Measurements from ENCODE around the gene INPPL1. TPM values are rescaled to one million over a fixed set of nuclear protein-coding genes. Genes with fewer than 3 reads are reported as not detected.

The INPPL1 gene
- total RNA-seq, 4 donors from 2014 or later: 31.0 to 102 (median 63.1) TPM

DNA sequence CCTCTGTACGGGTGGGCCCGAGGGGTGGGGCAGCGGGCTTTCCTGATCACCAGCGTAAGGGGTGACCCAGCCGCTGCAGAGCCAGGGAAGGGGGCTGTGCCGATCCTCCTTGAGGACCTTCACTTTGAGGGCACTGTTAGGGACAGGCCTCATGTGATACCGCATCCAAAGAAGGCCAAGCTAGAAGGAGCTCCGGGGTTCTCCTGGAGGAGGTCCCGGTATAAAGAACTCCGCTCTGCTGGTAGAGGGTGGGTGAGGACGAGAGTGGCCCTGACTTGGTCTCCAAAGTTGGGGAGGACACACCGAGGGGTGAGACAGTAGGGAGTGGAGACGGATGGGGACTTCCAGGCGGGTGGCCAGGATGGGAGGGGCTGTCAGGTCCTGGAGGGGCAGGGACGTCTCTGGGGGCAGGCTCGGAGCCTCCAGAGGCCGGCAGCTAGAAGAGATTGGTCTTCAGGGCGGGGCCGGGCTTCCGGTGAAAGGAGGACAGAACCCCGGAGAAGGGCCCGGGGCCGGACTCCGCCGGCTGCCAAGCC is 14.8 kb downstream of the INPPL1 start:
- no peak for TF ChIP-seq EP300 (IDR thresholded peaks at IDR 0.05)
- no peak for TF ChIP-seq POLR2AphosphoS5 (IDR thresholded peaks at IDR 0.05)
- no peak for TF ChIP-seq POLR2A (IDR thresholded peaks at IDR 0.05)
- TF ChIP-seq, protein P1, sequence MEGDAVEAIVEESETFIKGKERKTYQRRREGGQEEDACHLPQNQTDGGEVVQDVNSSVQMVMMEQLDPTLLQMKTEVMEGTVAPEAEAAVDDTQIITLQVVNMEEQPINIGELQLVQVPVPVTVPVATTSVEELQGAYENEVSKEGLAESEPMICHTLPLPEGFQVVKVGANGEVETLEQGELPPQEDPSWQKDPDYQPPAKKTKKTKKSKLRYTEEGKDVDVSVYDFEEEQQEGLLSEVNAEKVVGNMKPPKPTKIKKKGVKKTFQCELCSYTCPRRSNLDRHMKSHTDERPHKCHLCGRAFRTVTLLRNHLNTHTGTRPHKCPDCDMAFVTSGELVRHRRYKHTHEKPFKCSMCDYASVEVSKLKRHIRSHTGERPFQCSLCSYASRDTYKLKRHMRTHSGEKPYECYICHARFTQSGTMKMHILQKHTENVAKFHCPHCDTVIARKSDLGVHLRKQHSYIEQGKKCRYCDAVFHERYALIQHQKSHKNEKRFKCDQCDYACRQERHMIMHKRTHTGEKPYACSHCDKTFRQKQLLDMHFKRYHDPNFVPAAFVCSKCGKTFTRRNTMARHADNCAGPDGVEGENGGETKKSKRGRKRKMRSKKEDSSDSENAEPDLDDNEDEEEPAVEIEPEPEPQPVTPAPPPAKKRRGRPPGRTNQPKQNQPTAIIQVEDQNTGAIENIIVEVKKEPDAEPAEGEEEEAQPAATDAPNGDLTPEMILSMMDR (IDR thresholded peaks at IDR 0.05): no peak
- Histone ChIP-seq H3K4me3 (peak overlapping the region; percentile 50), H3K27me3 (peaks cover 40% of the 10 kb centered on the region), H3K27ac (peak overlapping the region; percentile 41), H3K9me3 (no peaks in the 10 kb centered on the region), H3K36me3 (peaks cover 35% of the 10 kb centered on the region), H3K4me1 (peaks cover 51% of the 10 kb centered on the region)
- WGBS: 25% methylated on average over 24 of the region's 25 CpGs
- DNase-seq (ENCODE audit: low spot score in 2 of 2): peak; percentile 75 to 84

DNA sequence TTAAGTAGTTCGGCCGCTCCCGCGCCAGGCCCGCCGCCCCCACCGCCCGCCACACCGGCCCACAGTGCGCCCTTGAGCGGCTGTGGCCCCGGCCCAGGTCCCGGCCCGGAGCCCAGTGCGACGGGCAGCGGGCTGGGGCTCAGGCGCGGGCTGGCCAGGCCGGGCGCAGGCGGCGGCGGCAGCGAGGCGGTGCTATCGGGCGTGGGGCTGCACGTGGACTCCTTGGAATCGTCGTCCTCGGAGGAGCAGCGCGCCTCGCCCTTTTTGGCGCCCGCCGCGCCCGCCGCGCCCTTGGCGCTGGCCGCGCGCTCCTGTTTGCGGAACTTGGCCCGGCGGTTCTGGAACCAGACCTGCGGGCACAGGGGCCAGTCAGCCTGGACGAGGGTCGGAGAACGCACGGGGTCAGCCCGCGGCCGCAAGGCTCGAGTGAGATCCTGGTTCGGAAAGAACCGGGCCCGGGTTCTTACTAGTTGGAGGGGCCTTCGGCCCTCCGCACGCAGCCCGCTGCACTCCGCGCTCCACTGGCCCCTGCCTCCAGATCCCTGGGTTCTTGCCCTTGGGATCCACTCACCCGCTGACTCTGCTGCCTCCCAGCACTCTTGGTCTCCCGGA is 15.4 kb downstream of the INPPL1 start:
- DNase-seq (ENCODE audit: low spot score in 2 of 2): peak; percentile 80 to 84

DNA sequence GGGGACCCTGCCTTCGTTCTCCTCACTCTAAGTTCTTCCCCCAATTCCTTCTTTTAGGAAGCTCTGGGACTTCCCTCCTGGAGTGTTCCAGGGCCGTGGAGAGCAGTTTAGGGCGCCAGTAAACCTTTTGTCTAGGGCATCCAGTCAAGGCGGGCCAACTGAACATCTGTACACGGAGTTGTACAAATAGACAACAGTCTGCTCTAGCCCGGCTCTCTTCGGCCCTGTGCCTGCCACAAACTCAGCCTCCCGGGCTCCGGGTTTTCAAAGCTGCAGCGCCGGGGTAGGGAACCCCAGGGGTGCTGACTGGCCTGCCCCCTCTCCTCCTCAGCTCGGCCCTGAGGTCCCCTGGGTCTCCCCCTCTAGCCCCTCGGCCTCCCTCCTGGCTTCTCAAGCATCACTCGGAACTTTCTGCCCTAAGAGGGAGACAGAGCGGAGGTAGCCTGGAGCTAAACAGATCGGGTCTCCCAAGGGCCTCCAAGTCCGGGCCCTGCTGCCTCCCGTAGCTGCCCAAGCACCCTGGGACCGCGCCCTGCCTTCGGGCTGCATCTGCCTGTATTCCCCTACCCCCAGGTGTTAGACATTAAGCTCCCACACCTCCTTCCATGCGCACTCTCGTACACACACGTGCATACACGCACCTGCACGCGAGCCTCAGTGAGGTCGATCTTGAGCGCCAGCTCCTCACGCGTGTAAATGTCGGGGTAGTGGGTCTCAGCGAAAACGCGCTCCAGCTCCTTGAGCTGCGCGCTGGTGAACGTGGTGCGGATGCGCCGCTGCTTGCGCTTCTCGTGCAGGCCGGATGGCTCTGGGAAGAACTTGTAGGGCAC is 16.1 kb downstream of the INPPL1 start:
- Histone ChIP-seq H3K27ac (no peak overlapping the region), H3K27me3 (peaks cover 53% of the 10 kb centered on the region), H3K4me3 (peak overlapping the region; percentile 50), H3K9me3 (no peaks in the 10 kb centered on the region), H3K36me3 (peaks cover 22% of the 10 kb centered on the region), H3K4me1 (peaks cover 53% of the 10 kb centered on the region)
- WGBS: 30% methylated on average over 41 of the region's 44 CpGs
- TF ChIP-seq EP300 (IDR thresholded peaks at IDR 0.05): no peak
- no peak for TF ChIP-seq POLR2AphosphoS5 (IDR thresholded peaks at IDR 0.05)
- no peak for TF ChIP-seq POLR2A (IDR thresholded peaks at IDR 0.05)
- TF ChIP-seq, protein P1 (IDR thresholded peaks at IDR 0.05): no peak
- DNase-seq (ENCODE audit: low spot score in 2 of 2): peak in 1 of 2 donors; percentile 65

More for the DNA sequence above, 15.4 kb downstream of the INPPL1 start:
- peak overlapping the region; percentile 50 for H3K4me3 ChIP-seq
- peak overlapping the region; percentile 41 for H3K27ac ChIP-seq
- no peaks in the 10 kb centered on the region for H3K9me3 ChIP-seq
- WGBS: 11% methylated on average over 15 of the region's 69 CpGs
- peaks cover 46% of the 10 kb centered on the region for H3K27me3 ChIP-seq
- H3K36me3 ChIP-seq: peaks cover 29% of the 10 kb centered on the region
- no peak for TF ChIP-seq EP300 (IDR thresholded peaks at IDR 0.05)
- TF ChIP-seq, protein P1 (IDR thresholded peaks at IDR 0.05): no peak
- no peak for TF ChIP-seq POLR2AphosphoS5 (IDR thresholded peaks at IDR 0.05)
- TF ChIP-seq POLR2A (IDR thresholded peaks at IDR 0.05): no peak
- H3K4me1 ChIP-seq: peaks cover 53% of the 10 kb centered on the region

DNA sequence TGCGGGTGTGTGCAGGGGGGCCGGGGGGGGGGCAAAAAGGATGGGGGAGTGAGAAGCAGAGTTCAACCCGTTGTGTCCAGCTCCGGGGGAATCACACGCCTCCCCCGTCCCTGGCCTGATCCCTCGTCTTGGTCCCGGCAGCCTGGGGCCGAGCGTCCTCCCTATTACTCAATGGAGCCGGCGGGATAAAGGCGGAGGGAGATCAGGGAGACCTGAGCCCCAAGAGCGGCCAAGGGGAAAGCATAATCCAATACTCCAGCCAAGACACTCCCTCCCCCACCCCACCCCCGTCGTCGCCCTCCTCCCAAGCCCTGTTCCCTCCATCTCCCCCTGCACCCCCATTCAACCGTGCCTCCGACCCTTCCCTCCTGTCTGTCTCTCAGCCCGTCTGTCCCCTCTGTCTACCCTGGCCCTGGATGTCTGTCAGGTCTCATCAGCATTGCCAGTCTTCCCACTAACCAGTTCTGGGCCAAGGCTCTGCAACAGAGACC is 16.8 kb downstream of the INPPL1 start:
- H3K9me3 ChIP-seq: no peaks in the 10 kb centered on the region
- DNase-seq (ENCODE audit: low spot score in 2 of 2): no peak
- H3K27ac ChIP-seq: no peak overlapping the region
- peaks cover 16% of the 10 kb centered on the region for H3K36me3 ChIP-seq
- H3K4me3 ChIP-seq: no peak overlapping the region
- TF ChIP-seq EP300 (IDR thresholded peaks at IDR 0.05) (no peak), POLR2AphosphoS5 (IDR thresholded peaks at IDR 0.05) (no peak)
- TF ChIP-seq, protein P1 (IDR thresholded peaks at IDR 0.05): no peak
- peaks cover 60% of the 10 kb centered on the region for H3K27me3 ChIP-seq
- H3K4me1 ChIP-seq: peaks cover 53% of the 10 kb centered on the region
- whole genome bisulfite sequencing: 57% methylated on average over 11 of the region's 20 CpGs

DNA sequence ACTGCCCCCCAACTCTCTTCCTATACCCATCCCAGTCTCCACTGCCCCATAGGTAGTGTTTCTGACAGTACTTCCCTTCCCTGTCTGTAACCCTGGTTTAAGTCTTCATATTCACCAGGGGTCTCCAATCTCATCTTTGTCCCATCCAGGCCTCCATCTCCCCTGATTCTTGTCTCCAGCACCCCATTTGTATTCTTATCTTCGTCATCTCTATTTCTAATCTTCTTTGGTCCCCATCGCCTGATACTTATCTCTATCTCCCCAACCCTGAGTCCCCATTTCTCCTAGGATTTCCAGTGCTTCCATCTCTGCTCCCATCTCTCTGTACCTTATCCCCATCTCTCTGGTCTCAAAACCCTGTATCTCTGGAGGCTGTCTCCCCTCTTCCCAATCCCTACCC is 17.6 kb downstream of the INPPL1 start:
- no peak for DNase-seq (ENCODE audit: low spot score in 2 of 2)
- Histone ChIP-seq H3K4me3 (no peak overlapping the region), H3K27ac (no peak overlapping the region), H3K27me3 (peaks cover 68% of the 10 kb centered on the region), H3K4me1 (peaks cover 53% of the 10 kb centered on the region), H3K36me3 (peaks cover 8% of the 10 kb centered on the region), H3K9me3 (no peaks in the 10 kb centered on the region)
- WGBS: 95% methylated on average over 2 of the region's 2 CpGs
- TF ChIP-seq, protein P1 (IDR thresholded peaks at IDR 0.05): no peak
- TF ChIP-seq POLR2A (IDR thresholded peaks at IDR 0.05): no peak
- TF ChIP-seq EP300 (IDR thresholded peaks at IDR 0.05): no peak
- TF ChIP-seq POLR2AphosphoS5 (IDR thresholded peaks at IDR 0.05): no peak

Measured in suprapubic skin (tissue), 4 donors.